ENCODE data around the gene FCSK.
"Not testable (repeated sequence)": the region's sequence is repeated elsewhere in the genome, so short reads cannot be mapped to it uniquely, and the experiment has no call there.

The FCSK gene

GRCh38 chr16:70454222-70455034, at the start of gene FCSK:
TSS of gene FCSK (plus strand) at chr16:70454595. CDS start at chr16:70463191, 8,596 bp downstream.
- peak; percentile 33 for DNase-seq (ENCODE audit: low read depth, low spot score)

DNA sequence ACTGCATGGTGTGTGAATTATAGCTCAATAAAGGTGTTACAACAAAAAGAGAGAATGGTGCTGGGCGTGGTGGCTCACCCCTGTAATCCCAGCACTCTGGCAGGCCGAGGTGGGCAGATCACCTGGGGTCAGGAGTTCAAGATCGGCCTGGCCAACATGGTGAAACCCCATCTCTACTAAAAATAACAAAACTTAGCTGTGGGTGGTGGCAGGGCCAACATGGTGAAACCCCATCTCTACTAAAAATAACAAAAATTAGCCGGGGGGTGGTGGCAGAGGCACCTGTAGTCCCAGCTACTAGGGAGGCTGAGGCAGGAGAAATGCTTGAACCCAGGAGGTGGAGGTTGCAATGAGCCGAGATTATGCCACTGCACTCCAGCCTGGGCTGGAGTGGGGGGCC, 48.3 kb upstream of the FCSK start:
- DNase-seq (ENCODE audit: low read depth, low spot score) = not testable (repeated sequence)

GRCh38 chr16:70407811-70408274, 46.6 kb upstream of the FCSK start:
- no peak for DNase-seq (ENCODE audit: low read depth, low spot score)

DNA sequence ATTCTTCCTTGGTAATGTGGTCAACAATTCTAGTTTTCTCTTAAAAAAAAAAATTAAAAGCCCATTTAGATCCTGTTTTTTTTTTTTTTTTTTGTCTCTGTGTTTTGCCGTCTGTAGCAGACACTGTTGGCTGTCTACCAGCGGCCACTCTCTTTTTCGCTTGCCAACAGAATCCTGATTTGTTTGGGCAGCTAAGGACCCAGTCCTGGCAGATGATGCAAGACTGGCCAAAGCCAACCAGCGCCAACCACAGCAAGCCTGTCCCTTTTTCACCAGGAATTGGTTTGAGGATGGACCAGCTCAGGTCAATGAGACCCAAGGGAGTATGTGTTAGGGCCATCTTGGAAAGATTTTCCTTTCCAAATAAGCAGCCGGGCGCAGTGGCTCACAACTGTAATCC, 43.7 kb upstream of the FCSK start:
- DNase-seq (ENCODE audit: low read depth, low spot score) = no peak

- DNase-seq (ENCODE audit: low read depth, low spot score) = no peak
These were observed 42.0 kb upstream of the FCSK start for GRCh38 chr16:70412385-70412784.

DNA sequence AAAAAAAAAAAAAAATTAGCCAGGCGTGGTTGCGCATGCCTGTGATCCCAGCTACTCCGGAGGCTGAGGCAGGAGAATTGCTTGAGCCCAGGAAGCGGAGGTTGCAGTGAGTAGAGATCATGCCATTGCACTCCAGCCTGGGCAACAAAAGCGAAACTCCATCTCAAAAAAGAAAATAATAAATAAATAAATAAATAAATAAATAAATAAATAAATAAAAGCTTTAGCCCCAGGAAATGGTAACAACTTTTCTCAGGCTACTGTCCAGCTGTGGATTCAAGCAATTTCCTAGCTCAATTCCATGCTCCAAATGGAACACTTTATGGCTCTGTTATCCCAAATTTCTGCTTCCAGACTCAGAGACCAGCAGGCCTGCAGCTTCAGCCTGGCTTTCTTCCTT, 40.8 kb upstream of the FCSK start:
- not testable (repeated sequence) for DNase-seq (ENCODE audit: low read depth, low spot score)

DNA sequence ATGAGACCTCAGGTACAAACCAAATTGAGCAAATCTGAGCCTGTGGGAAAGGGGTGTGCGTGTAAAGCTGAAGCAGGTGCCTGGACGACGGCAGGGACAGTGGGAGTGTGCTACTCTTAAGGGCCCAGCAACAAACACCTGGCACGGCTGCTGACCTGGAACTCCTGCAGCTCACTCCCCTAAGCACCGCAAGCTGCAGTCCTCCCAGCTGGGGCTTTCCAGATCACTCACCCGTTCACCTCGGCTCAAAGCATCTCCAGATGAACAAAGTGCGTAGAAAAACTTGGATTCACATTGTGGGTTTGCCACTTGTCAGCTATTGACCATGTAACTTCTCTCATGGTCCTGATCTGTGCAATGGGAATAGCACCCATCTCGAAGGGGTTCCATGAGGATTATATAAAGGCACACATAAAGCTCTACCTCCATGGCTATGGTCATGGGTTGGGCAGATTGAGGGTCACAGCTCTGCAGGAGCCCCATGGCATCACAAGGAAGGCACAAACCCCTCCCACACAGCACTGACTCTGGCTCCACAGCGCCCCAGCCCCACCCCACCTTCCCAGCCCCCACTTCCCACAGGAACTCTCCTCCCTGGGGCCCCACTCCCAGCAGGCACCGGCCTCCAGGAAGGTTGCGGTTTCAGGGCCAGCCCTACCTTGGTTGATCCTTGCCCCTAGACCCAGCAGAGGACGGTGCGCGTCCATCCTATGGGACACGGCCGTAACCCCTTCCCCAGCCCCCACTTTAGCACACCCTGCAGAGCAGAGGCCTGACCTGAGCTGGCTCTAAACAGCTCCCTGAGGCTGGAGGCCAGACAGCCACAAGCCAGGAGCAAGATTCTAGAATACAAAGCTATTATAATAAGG, 37.4 kb upstream of the FCSK start:
- no peak for DNase-seq (ENCODE audit: low read depth, low spot score)

DNA sequence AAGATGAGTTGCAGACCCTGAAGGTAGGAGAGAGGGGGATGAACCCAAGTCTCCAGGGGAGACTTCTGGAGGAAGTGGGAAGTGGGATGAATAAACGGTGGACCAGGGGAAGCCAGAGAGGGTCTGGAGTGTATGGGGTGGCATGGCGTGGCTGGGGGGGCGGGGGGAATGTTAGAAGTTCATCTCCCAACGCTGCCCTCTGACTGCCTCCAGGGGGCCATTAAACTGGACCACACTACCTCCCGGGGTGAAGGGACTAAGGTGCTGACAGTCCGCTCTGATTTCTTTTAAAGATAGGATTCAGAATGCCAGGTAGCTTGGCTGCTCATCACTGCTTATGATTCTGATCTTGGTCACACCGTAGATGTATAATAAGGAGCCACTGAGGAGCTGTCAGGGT, 36.7 kb upstream of the FCSK start:
- no peak for DNase-seq (ENCODE audit: low read depth, low spot score)

DNA sequence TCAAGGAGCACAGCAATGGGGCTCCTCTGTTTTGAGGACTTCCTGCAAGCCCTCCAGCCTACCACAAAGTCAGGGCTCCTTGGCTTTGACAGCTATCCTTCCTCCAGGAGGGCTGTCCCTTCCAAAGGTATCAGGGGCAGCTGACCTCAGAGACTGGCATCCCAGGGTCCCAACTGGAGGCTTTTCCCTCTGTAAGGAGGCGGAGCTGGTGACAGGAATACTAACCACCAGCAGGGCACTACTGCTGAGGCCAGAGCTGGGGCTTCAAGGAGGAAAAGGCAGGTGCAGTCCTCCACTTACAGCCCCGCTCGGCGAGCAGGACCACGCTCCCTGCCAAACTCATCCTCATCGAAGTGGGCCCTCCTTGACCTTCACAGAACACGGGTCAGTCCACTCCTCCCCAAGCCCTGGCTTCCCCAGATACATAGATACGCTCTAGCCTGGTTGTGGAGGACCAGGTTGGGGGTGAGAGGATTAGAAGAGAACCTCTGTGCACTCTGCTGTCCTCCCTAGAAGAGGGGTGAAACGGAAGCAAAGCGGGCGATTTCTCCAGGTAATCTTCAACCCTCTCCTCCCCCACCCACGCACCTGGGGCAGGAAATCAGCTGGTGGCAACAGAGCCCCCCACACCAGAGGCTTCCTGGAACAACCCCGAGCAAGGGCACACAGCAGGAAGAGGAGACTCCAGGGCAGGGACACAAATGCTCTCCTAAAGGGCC, 36.0 kb upstream of the FCSK start:
- DNase-seq (ENCODE audit: low read depth, low spot score) = no peak

DNA sequence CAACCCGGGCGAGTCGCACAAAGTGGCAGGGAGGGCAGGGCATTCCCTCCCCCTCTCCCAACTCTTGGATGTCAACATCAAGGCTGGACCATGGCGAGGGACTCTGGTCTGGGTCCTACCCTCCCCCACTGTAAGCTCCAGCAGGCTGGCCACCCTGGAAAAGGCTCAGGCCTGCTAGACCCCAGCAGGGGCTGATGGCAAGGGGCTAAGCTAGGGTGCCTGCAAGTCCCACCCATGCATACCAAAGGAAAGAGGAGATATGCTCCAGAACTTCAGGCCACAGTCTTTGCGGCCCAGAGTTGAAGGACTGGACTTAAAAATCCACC, 35.4 kb upstream of the FCSK start:
- DNase-seq (ENCODE audit: low read depth, low spot score) = no peak

DNA sequence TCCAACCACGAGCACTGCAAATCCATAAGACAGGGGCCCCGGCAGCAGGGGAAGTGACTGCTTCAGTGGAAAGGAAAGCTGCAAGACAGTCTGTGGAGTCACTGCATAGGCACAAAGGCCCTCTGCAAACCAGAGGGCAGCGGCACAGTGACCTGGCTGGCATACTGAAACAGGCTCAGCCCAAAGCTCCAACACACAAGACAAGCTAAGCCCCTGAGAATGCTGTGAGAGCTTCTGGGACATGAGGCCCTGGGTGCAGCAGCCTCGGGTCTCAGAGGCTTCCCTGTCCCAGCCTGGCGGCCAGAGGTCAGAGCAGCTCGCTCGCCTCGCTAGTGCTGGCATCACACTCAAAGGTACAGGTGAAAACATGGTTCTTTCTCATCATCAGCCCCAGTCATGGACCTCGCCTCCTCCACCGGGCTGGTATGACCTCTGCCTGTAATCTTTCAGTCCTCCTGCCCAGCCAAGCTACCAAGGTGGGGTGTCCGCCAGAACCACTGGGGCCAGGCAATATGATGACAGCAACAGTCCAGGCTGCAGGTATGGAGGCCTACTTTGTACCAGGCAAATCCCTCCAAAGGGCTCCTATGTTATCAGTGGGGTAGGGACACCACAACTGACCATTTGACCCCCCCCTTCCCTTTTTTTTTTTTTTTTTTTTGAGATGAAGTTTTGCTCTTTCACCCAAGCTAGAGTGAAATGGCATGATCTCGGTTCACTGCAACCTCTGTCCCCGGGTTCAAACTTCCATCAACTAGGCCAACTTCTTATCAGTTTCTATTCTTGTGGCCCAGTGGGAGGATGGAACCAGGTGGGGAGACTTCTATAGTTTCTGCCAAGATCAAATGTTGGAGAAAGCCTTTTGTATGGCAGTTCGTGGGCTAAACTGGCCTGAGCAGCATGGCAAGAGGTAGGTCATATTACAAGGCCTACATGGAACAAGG, 34.7 kb upstream of the FCSK start:
- no peak for DNase-seq (ENCODE audit: low read depth, low spot score)

- no peak for DNase-seq (ENCODE audit: low read depth, low spot score)
These were observed 33.4 kb upstream of the FCSK start for GRCh38 chr16:70421014-70421413.

GRCh38 chr16:70421473-70422311, 32.7 kb upstream of the FCSK start:
- no peak for DNase-seq (ENCODE audit: low read depth, low spot score)

DNA sequence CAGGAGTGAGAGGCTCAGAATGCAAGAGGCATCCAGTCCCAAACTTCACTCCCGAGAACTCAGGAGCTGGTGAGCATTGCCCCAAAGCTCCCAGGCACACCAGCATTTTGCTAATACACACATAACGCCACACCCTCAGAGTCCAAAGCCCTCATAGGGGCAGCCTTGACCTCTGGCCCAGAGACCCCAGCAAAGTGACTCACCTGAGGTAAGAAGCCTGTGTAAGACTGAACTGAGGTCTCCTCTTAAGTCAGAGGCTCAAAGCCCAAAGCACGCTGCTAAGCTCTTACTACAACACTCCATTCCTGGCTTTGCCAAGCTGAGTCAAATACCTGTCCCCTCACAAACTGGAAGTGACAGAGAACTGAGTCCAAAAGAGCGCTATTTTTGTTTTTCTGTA, 31.9 kb upstream of the FCSK start:
- DNase-seq (ENCODE audit: low read depth, low spot score) = no peak

DNA sequence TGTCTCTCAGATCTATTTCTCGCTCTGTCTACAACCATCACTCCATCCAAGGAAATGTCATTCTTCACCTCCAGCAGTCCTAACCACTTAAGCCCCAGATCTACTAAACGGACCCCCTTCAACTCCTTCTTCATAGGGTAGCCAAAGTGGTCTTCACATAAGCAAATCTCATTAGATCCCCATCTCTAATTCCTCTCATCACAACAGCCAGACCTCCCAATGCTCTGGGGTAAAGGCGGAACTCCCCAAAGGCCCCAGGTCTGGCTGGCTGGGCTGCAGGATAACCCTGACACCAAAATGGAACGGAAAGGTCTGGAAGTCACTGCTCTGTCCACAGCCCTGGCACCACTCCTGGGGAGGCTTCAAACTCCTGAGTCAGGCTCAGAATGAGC, 26.6 kb upstream of the FCSK start:
- DNase-seq (ENCODE audit: low read depth, low spot score) = no peak

DNA sequence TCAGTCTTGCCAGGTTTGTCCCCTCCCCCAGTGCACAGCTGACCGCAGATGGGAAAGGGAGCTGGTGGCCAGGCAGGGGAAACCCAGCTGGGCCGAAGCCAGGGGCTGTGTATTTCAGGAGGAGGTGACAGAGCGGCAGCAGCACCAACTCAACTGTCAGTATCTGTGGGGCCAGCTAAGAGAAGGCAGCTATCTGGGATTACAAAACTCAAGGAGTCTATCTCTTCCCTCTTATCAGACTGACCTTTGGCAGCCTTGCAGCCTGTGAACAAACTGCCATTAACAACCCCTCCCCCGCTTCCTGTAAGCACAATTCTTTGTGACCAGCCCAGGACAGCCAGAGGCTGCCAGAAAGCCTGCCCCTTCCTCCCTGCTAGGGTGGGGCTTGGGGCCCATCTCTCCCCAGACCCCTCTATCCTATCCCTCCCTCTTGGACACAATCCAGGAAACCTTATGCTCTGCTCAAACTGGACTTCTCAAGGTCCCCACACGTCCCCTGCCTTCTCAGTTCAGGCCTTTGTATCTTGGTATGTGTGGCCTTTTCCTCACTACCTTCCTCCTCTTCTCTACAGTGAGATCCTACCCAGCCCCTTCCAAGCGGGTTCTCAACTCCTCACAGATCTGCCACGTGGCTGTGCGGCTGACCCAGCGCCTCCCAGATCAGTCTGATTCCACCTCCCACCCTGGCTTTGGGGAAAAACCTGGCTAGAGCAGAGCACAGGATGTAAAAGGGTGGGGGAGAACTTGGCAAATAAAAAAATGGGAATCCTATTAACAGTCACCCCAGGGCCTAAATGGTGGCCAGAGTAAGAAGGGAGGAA, 26.0 kb upstream of the FCSK start:
- no peak for DNase-seq (ENCODE audit: low read depth, low spot score)

- no peak for DNase-seq (ENCODE audit: low read depth, low spot score)
These were observed 24.3 kb upstream of the FCSK start for GRCh38 chr16:70429888-70430666.

All from activated CD4-positive, CD25-positive, alpha-beta regulatory T cell treated with anti-CD3 and anti-CD28 coated beads, Interleukin-2, amount 50 U/mL, for 16 hours (primary cell).